A673 (cell line): ENCODE data around the gene SMIM36.

ENCODE experiments used
- EZH2 ChIP-seq: fragments of 200-600 bp; sonication (generic); IDR thresholded peaks from 2 replicates; pipeline ENCODE4 v1.6.1; 2017; ENCODE audit warnings: borderline replicate concordance, low read depth, mild to moderate bottlenecking, mixed read lengths, antibody characterized with exemption, low read length; ENCODE audit not compliant: poor library complexity, severe bottlenecking
- TF ChIP-seq, protein P1 (sequence below): fragments of 300-800, 200-600 bp; sonication (generic); conservative IDR thresholded peaks from 2 replicates; pipeline ENCODE4 v1.5.1; 2017; ENCODE audit warnings: low read depth, mild to moderate bottlenecking, antibody characterized with exemption, low read length, moderate library complexity, mixed read lengths

- TF ChIP-seq, protein P1, sequence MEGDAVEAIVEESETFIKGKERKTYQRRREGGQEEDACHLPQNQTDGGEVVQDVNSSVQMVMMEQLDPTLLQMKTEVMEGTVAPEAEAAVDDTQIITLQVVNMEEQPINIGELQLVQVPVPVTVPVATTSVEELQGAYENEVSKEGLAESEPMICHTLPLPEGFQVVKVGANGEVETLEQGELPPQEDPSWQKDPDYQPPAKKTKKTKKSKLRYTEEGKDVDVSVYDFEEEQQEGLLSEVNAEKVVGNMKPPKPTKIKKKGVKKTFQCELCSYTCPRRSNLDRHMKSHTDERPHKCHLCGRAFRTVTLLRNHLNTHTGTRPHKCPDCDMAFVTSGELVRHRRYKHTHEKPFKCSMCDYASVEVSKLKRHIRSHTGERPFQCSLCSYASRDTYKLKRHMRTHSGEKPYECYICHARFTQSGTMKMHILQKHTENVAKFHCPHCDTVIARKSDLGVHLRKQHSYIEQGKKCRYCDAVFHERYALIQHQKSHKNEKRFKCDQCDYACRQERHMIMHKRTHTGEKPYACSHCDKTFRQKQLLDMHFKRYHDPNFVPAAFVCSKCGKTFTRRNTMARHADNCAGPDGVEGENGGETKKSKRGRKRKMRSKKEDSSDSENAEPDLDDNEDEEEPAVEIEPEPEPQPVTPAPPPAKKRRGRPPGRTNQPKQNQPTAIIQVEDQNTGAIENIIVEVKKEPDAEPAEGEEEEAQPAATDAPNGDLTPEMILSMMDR = no peak
- no peak for TF ChIP-seq EZH2
Observed at GRCh38 chr17:55492781-55493341, 18.4 kb downstream of the SMIM36 start.
